ENCODE results near the gene APPBP2. TPM values are rescaled to one million over a fixed set of nuclear protein-coding genes. Genes with fewer than 3 reads are reported as not detected.

Gene APPBP2
- total and polyA plus RNA-seq, 11 donors: 2.5 to 28.7 (median 14.0) TPM

- H3K4me3 ChIP-seq: no peak overlapping the region
- intact Hi-C loops (cut with DNase I): loop anchor here in 1 of 10 donors (10.0 kb wide), 1 partner anchor 184 kb away; no protein-coding TSS in a partner anchor
- peaks cover 0 to 99% (median 95%) of the 10 kb centered on the region in 9 donors for H3K36me3 ChIP-seq
- H3K4me1 ChIP-seq: no peaks in the 10 kb centered on the region
- H3K27me3 ChIP-seq: no peaks in the 10 kb centered on the region
- TF ChIP-seq POLR2A (IDR thresholded peaks at IDR 0.05): no peak
- TF ChIP-seq CTCF (IDR thresholded peaks at IDR 0.05): no peak
- no peak for ATAC-seq
- H3K9me3 ChIP-seq: no peaks in the 10 kb centered on the region
- no peak for DNase-seq
- WGBS, 4 donors: 95 to 100% (median 97%) methylated on average over 1 of the region's 1 CpG
- H3K27ac ChIP-seq: no peak overlapping the region
Observed at GRCh38 chr17:60451071-60451470, 75.0 kb downstream of the APPBP2 start.

GRCh38 chr17:60447375-60447774 is 78.7 kb downstream of the APPBP2 start:
- 75 to 87% (median 79%) methylated on average over 8 of the region's 8 CpGs for WGBS, 4 donors
- Histone ChIP-seq H3K4me3 (no peak overlapping the region), H3K27me3 (no peaks in the 10 kb centered on the region), H3K27ac (no peak overlapping the region), H3K4me1 (peaks cover 0 to 17% (median 0%) of the 10 kb centered on the region in 12 donors), H3K36me3 (peaks cover 0 to 84% (median 71%) of the 10 kb centered on the region in 9 donors), H3K9me3 (no peaks in the 10 kb centered on the region)
- DNase-seq: no peak
- ATAC-seq: no peak
- no peak for TF ChIP-seq CTCF (IDR thresholded peaks at IDR 0.05)
- TF ChIP-seq POLR2A (IDR thresholded peaks at IDR 0.05): no peak
- intact Hi-C loops (cut with DNase I): loop anchor here in 1 of 10 donors (10.0 kb wide), 1 partner anchor 343 kb away; no protein-coding TSS in a partner anchor

GRCh38 chr17:60445144-60445543 is 80.9 kb downstream of the APPBP2 start:
- intact Hi-C loops (cut with DNase I): loop anchor here in 1 of 10 donors (10.0 kb wide), 1 partner anchor 340 kb away; no protein-coding TSS in a partner anchor
- peaks cover 0 to 17% (median 0%) of the 10 kb centered on the region in 12 donors for H3K4me1 ChIP-seq
- DNase-seq (no peak), ATAC-seq (no peak)
- no peaks in the 10 kb centered on the region for H3K9me3 ChIP-seq
- H3K36me3 ChIP-seq: peaks cover 0 to 65% (median 49%) of the 10 kb centered on the region in 9 donors
- no peak overlapping the region for H3K27ac ChIP-seq
- no peaks in the 10 kb centered on the region for H3K27me3 ChIP-seq
- no peak for TF ChIP-seq POLR2A (IDR thresholded peaks at IDR 0.05)
- no peak for TF ChIP-seq CTCF (IDR thresholded peaks at IDR 0.05)
- H3K4me3 ChIP-seq: no peak overlapping the region

GRCh38 chr17:60443713-60444112 is 82.3 kb downstream of the APPBP2 start:
- Histone ChIP-seq H3K27ac (no peak overlapping the region), H3K9me3 (no peaks in the 10 kb centered on the region), H3K4me3 (no peak overlapping the region), H3K4me1 (peaks cover 0 to 17% (median 0%) of the 10 kb centered on the region in 12 donors), H3K27me3 (no peaks in the 10 kb centered on the region), H3K36me3 (peaks cover 0 to 53% (median 37%) of the 10 kb centered on the region in 9 donors)
- ATAC-seq: no peak
- TF ChIP-seq POLR2A (IDR thresholded peaks at IDR 0.05) (no peak), CTCF (IDR thresholded peaks at IDR 0.05) (no peak)
- 80 to 87% (median 83%) methylated on average over 6 of the region's 6 CpGs for WGBS, 4 donors
- no peak for DNase-seq
- intact Hi-C loops (cut with DNase I): loop anchor here in 1 of 10 donors (10.0 kb wide), 1 partner anchor 339 kb away; no protein-coding TSS in a partner anchor
